Jurkat, Clone E6-1 (cell line): Measurements from ENCODE around the gene CLSTN1.
"Not testable (repeated sequence)": the region's sequence is repeated elsewhere in the genome, so short reads cannot be mapped to it uniquely, and the experiment has no call there.

Source experiments
- DNase-seq: peaks from one replicate; pipeline ENCODE4 v3.0.0-alpha.2; 2011; ENCODE audit warnings: low read depth, low spot score
- H3K4me3 ChIP-seq: 2 replicates; pipeline ENCODE4 v1.5.1; 2011; ENCODE audit warnings: mild to moderate bottlenecking, low read length, control low read depth, moderate library complexity

Gene CLSTN1

GRCh38 chr1:9723068-9723805 lies 100.5 kb downstream of the CLSTN1 start:
- H3K4me3 ChIP-seq, result no peak overlapping the region
- DNase-seq, result no peak

- DNase-seq, result no peak
- no peak overlapping the region for H3K4me3 ChIP-seq
These were observed 101.4 kb downstream of the CLSTN1 start for GRCh38 chr1:9722378-9722749.

GRCh38 chr1:9721606-9722377 lies 102.0 kb downstream of the CLSTN1 start:
- peak; percentile 39 for DNase-seq
- H3K4me3 ChIP-seq, result no peak overlapping the region

- no peak for DNase-seq
- H3K4me3 ChIP-seq, result no peak overlapping the region
These were observed 102.8 kb downstream of the CLSTN1 start for GRCh38 chr1:9720785-9721605.

DNA sequence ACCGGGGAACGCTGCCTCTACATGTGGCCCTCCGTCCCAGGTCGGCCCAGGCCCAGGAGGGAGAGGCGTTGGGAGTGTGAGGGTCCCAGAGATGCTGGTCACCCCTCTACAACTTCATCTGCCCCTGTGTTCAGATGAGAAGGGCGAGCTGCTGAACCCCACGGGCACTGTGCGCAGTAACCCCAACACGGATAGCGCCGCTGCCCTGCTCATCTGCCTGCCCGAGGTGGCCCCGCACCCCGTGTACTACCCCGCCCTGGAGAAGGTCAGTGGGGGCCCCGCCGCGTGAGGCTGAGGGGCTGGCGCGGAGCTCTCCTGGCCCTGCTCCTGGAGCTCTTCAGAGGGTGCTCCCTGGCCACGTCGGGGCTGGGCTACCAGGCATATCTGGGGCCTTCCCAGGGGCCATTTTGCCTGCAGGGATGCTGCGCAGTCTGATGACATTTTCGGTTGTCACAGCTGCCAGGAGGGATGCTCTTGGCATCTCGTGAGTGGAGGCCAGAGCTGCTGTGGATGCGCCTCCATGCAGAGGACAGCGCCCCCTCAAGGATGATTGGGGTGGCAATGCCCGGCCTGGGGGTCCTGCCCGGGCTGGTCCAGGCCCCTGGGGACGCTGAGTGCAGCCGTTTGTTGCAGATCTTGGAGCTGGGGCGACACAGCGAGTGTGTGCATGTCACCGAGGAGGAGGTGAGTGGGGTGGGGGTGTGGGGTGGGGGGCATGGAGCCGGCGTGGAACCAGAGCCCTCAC lies 103.6 kb downstream of the CLSTN1 start:
- no peak for DNase-seq

GRCh38 chr1:9718006-9718680 lies 105.6 kb downstream of the CLSTN1 start:
- H3K4me3 ChIP-seq, result peak overlapping the region; percentile 65
- no peak for DNase-seq

More for the DNA sequence above, 103.6 kb downstream of the CLSTN1 start:
- no peak overlapping the region for H3K4me3 ChIP-seq

- peak overlapping the region; percentile 65 for H3K4me3 ChIP-seq
- peak; percentile 95 for DNase-seq
These were observed 106.4 kb downstream of the CLSTN1 start for GRCh38 chr1:9717193-9718005.

DNA sequence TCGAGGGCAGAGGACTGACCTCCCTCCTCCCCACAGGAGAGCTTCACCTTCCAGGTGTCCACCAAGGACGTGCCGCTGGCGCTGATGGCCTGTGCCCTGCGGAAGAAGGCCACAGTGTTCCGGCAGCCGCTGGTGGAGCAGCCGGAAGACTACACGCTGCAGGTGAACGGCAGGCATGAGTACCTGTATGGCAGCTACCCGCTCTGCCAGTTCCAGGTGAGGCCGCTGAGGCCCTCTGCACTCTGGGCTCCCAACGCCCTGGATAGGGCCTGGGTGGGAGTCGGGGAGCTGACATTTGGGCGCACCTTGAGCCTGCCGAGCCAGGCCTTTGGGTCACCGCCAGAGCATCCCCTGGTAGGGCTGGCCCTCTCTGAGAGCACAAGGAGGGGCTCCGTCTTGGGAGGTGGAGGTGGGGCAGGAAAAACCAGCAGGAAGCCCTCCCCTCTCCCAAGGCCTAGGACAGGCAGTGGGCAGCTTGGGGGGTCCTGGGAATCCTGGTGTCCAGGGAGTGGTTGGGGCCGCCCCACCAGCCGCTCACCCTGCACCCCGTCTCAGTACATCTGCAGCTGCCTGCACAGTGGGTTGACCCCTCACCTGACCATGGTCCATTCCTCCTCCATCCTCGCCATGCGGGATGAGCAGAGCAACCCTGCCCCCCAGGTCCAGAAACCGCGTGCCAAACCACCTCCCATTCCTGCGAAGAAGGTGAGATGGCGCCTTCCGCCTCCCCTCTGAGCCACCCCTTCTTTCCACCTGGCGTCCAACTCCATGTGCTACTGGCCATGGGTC lies 107.2 kb downstream of the CLSTN1 start:
- no peak for DNase-seq
- H3K4me3 ChIP-seq, result peak overlapping the region; percentile 65

DNA sequence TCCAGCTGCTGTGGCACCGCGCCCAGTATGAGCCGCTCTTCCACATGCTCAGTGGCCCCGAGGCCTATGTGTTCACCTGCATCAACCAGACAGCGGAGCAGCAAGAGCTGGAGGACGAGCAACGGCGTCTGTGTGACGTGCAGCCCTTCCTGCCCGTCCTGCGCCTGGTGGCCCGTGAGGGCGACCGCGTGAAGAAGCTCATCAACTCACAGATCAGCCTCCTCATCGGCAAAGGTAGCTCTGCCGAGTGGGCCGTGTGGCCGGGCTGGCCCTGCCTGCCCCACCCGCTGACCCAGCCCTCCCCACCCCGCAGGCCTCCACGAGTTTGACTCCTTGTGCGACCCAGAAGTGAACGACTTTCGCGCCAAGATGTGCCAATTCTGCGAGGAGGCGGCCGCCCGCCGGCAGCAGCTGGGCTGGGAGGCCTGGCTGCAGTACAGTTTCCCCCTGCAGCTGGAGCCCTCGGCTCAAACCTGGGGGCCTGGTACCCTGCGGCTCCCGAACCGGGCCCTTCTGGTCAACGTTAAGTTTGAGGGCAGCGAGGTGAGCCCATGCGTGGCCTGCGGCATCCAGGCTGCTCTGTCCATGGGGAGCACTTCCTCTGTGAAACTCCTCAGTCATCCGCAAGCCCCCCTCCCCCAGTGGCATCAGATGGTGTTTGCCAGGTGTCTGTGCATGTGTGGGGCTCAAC lies 108.1 kb downstream of the CLSTN1 start:
- DNase-seq, result no peak
- no peak overlapping the region for H3K4me3 ChIP-seq

DNA sequence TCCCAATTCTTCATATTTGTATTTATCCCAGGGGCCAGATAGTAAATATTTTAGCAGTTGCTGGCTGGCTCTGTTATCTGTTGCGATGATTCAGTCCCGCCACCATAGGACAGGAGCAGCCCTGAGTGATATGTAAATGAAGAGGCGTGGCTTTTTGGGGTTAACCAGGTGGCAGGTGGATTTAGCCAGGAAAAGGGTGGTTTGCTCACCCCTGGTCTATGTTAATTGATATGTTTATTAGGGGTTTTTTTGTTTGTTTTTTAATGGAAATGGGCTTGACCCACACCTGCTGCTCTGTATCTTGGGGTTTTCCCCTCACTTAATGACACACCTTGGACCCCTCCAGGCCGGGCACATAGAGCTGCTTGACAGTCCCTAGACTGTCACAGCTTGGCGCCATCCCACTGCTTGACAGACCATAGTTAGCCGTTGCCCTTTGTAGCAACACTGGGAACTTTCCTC lies 109.5 kb downstream of the CLSTN1 start:
- H3K4me3 ChIP-seq, result no peak overlapping the region
- DNase-seq, result no peak

- DNase-seq, H3K4me3 ChIP-seq: not testable (repeated sequence)
These were observed 111.0 kb downstream of the CLSTN1 start for GRCh38 chr1:9712767-9713166.

DNA sequence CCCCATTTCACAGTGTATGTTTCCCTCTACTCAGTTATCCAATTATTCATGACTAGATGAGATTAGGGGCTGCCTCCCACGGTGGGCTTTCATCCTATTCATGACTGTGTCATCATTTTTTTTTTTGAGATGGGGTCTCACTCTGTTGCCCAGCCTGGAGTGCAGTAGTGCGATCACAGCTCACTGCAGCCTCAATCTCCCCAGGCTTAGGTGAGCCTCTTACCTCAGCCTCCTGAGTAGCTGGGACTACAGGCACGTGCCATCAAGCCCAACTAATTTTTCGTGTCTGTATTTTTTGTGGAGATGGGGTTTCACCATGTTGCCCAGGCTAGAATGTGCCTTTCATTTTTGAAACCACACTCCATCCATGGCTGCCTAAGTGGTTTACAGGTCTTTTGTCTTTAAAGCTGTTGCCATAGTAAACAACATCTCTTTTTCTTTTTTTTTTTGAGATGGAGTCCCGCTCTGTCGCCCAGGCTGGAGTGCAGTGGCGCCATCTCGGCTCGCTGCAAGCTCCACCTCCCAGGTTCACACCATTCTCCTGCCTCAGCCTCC lies 112.2 kb downstream of the CLSTN1 start:
- no peak overlapping the region for H3K4me3 ChIP-seq
- no peak for DNase-seq

DNA sequence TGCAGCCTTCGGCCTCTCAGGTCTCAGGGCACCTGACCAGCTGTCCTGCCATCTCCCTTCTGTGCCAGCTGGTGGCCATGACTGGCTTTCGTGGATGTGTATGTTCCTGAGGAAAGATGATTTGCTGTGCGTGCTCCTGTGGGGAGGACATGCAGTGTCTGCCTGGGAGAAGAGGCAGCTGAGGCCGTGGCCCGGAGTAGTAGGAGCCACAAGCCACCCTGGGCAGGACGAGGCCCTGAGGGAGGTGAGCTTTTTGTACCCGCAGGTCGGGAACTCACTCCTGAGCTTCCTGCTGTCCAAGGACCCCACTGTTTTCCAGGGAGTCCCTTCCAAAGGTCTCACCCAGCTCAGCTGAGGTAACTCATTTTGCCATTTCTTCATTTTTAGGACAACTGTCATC lies 113.7 kb downstream of the CLSTN1 start:
- DNase-seq, result no peak
- H3K4me3 ChIP-seq, result no peak overlapping the region

- no peak for DNase-seq
- H3K4me3 ChIP-seq, result no peak overlapping the region
These were observed 117.6 kb downstream of the CLSTN1 start for GRCh38 chr1:9706178-9706577.

DNA sequence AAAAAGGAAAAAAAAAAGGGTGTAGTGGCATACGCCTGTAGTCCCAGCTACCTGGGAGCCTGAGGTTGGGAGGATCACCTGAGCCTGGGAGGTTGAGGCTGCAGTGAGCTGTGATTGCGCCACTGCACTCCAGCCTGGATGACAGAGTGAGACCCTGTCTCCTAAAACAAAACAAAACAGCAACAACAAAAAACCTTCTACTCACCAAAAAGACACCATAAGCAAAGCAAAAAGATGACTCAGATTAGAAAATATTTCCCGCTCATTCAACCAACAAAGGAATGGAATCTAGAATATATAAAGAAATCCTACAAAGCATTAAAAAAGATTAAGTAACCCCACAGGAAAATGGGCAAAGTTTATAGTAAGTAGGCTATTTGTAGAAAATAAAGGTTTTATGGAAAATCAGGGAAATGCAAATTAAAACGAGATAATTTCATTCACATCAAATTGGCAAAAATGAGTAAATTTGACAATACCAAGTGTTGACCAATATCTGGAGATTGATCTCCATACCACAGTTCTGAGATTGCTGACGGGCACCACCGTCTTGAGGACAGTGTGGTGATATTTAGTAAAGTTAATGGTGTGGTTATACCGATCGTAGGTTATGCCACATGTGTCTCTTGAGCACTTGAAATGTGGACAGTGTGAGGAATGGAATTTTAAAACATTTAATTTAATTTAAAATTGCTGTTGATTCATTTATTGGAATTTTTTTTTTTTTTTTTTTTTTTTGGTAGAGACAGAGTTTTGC lies 118.2 kb downstream of the CLSTN1 start:
- H3K4me3 ChIP-seq, result no peak overlapping the region
- DNase-seq, result no peak
